Activated naive CD4-positive, alpha-beta T cell treated with anti-CD3 and anti-CD28 coated beads for 36 hours (primary cell): ENCODE data around the gene CCDC34. TPM values are rescaled to one million over a fixed set of nuclear protein-coding genes. Genes with fewer than 3 reads are reported as not detected.

Experiments
- CTCF ChIA-PET: fragments of 350-600 bp; sonication (Branson Sonifier 250); formaldehyde crosslinking; loops from one replicate; lab custom pipeline; 2021; ENCODE audit warnings: antibody characterized with exemption; lab: Charles Lee
- DNase-seq: peaks from one replicate; pipeline ENCODE4 v3.0.0-alpha.2; 2020
- H3K27ac Mint-ChIP-seq: one replicate; pipeline ENCODE4 v1.8.0; 2021; ENCODE audit warnings: mild to moderate bottlenecking, mixed read lengths
- H3K27me3 Mint-ChIP-seq: one replicate; pipeline ENCODE4 v1.8.0; 2021; ENCODE audit warnings: low read depth, mixed read lengths
- H3K36me3 Mint-ChIP-seq: one replicate; pipeline ENCODE4 v1.8.0; 2021; ENCODE audit warnings: low read depth, mixed read lengths
- H3K4me1 Mint-ChIP-seq: one replicate; pipeline ENCODE4 v1.8.0; 2021; ENCODE audit warnings: low read depth, mixed read lengths
- H3K4me3 Mint-ChIP-seq: one replicate; pipeline ENCODE4 v1.8.0; 2021; ENCODE audit warnings: mild to moderate bottlenecking, moderate library complexity, mixed read lengths
- H3K9me3 Mint-ChIP-seq: one replicate; pipeline ENCODE4 v1.8.0; 2021; ENCODE audit warnings: mixed read lengths
- intact Hi-C: fragments of 100-400 bp; cut with micrococcal nuclease; formaldehyde crosslinking; loops from one replicate; pipeline ENCODE4 v1.15.1; 2023
- total RNA-seq, 2 experiments: library from RNA; stranded (reverse); gene quantifications; one replicate each; pipeline ENCODE4 v1.2.3, GENCODE V29; 2021

The CCDC34 gene
- total RNA-seq, 2 experiments from 2014 or later, result 28.2 to 29.9 TPM

GRCh38 chr11:27305751-27306150 is 57.3 kb downstream of the CCDC34 start:
- DNase-seq, result no peak
- H3K27ac Mint-ChIP-seq, result no peak overlapping the region
- H3K4me3 Mint-ChIP-seq, result no peak overlapping the region
- H3K4me1 Mint-ChIP-seq, result peaks cover 5% of the 10 kb centered on the region
- H3K36me3 Mint-ChIP-seq, result no peaks in the 10 kb centered on the region
- H3K9me3 Mint-ChIP-seq, result peaks cover 8% of the 10 kb centered on the region
- intact Hi-C loops, result no loop called here
- CTCF ChIA-PET, result interaction anchor here (1.5 kb wide), 1 partner anchor 9 kb away, joined by 6 read pairs; no protein-coding TSS in a partner anchor
- H3K27me3 Mint-ChIP-seq, result peaks cover 8% of the 10 kb centered on the region

GRCh38 chr11:27304514-27304913 is 58.5 kb downstream of the CCDC34 start:
- H3K36me3 Mint-ChIP-seq, result no peaks in the 10 kb centered on the region
- peaks cover 5% of the 10 kb centered on the region for H3K4me1 Mint-ChIP-seq
- peaks cover 8% of the 10 kb centered on the region for H3K9me3 Mint-ChIP-seq
- no peak overlapping the region for H3K4me3 Mint-ChIP-seq
- H3K27me3 Mint-ChIP-seq, result peaks cover 11% of the 10 kb centered on the region
- DNase-seq, result no peak
- CTCF ChIA-PET, result no interaction called here
- no peak overlapping the region for H3K27ac Mint-ChIP-seq
- intact Hi-C loops, result no loop called here

GRCh38 chr11:27303903-27304302 is 59.1 kb downstream of the CCDC34 start:
- Mint-ChIP-seq H3K4me1 (peaks cover 5% of the 10 kb centered on the region), H3K36me3 (no peaks in the 10 kb centered on the region), H3K27me3 (peaks cover 11% of the 10 kb centered on the region), H3K27ac (no peak overlapping the region), H3K9me3 (peaks cover 8% of the 10 kb centered on the region), H3K4me3 (no peak overlapping the region)
- CTCF ChIA-PET, result no interaction called here
- intact Hi-C loops, result no loop called here
- DNase-seq, result no peak

- no peak overlapping the region for H3K27ac Mint-ChIP-seq
- intact Hi-C loops, result loop anchor here (1.0 kb wide), 1 partner anchor 18 kb away; no protein-coding TSS in a partner anchor
- CTCF ChIA-PET, result interaction anchor here (0.7 kb wide), 1 partner anchor 92 kb away, joined by 3 read pairs; no protein-coding TSS in a partner anchor
These were observed 62.0 kb downstream of the CCDC34 start for GRCh38 chr11:27300974-27301373.

GRCh38 chr11:27297616-27298015 is 65.4 kb downstream of the CCDC34 start:
- CTCF ChIA-PET, result interaction anchor here (0.6 kb wide), 2 partner anchors 289 to 310 kb away, joined by 3 to 5 read pairs; no protein-coding TSS in a partner anchor
- Mint-ChIP-seq H3K4me1 (peaks cover 5% of the 10 kb centered on the region), H3K9me3 (no peaks in the 10 kb centered on the region), H3K27ac (no peak overlapping the region), H3K36me3 (no peaks in the 10 kb centered on the region), H3K27me3 (peaks cover 5% of the 10 kb centered on the region), H3K4me3 (no peak overlapping the region)
- DNase-seq, result no peak
- intact Hi-C loops, result loop anchor here (5.0 to 10.0 kb wide), 2 partner anchors 113 to 545 kb away; no protein-coding TSS in a partner anchor

More at GRCh38 chr11:27300974-27301373, 62.0 kb downstream of the CCDC34 start:
- Mint-ChIP-seq H3K4me3 (no peak overlapping the region), H3K27me3 (peaks cover 6% of the 10 kb centered on the region), H3K9me3 (peaks cover 8% of the 10 kb centered on the region), H3K36me3 (no peaks in the 10 kb centered on the region), H3K4me1 (peaks cover 5% of the 10 kb centered on the region)
- DNase-seq, result no peak

- Mint-ChIP-seq H3K36me3 (peaks cover 5% of the 10 kb centered on the region), H3K27ac (no peak overlapping the region), H3K4me1 (peaks cover 5% of the 10 kb centered on the region), H3K4me3 (no peak overlapping the region), H3K9me3 (peaks cover 5% of the 10 kb centered on the region), H3K27me3 (peaks cover 12% of the 10 kb centered on the region)
- CTCF ChIA-PET, result interaction anchor here (0.6 to 1.8 kb wide), 7 partner anchors 9 to 340 kb away, joined by 3 to 8 read pairs (median 5); partner anchors contain the start of gene CCDC34
- intact Hi-C loops, result loop anchor here (1.0 to 10.0 kb wide), 4 partner anchors 92 to 544 kb away; no protein-coding TSS in a partner anchor
- DNase-seq, result no peak
These were observed 66.5 kb downstream of the CCDC34 start for GRCh38 chr11:27296497-27296896.

GRCh38 chr11:27295928-27296327 is 67.1 kb downstream of the CCDC34 start:
- peaks cover 1% of the 10 kb centered on the region for H3K4me1 Mint-ChIP-seq
- peaks cover 12% of the 10 kb centered on the region for H3K27me3 Mint-ChIP-seq
- intact Hi-C loops, result loop anchor here (1.0 to 10.0 kb wide), 4 partner anchors 92 to 544 kb away; no protein-coding TSS in a partner anchor

GRCh38 chr11:27294654-27295053 is 68.4 kb downstream of the CCDC34 start:
- Mint-ChIP-seq H3K36me3 (peaks cover 8% of the 10 kb centered on the region), H3K4me3 (no peak overlapping the region), H3K27ac (no peak overlapping the region), H3K9me3 (peaks cover 20% of the 10 kb centered on the region), H3K27me3 (peaks cover 11% of the 10 kb centered on the region), H3K4me1 (no peaks in the 10 kb centered on the region)
- CTCF ChIA-PET, result no interaction called here
- intact Hi-C loops, result loop anchor here (5.0 to 10.0 kb wide), 2 partner anchors 110 to 542 kb away; no protein-coding TSS in a partner anchor
- no peak for DNase-seq

More at GRCh38 chr11:27295928-27296327, 67.1 kb downstream of the CCDC34 start:
- CTCF ChIA-PET, result interaction anchor here (0.6 to 1.8 kb wide), 7 partner anchors 10 to 846 kb away, joined by 4 to 8 read pairs (median 5); partner anchors contain the start of gene CCDC34
- H3K9me3 Mint-ChIP-seq, result peaks cover 11% of the 10 kb centered on the region
- H3K36me3 Mint-ChIP-seq, result peaks cover 7% of the 10 kb centered on the region
- H3K27ac Mint-ChIP-seq, result no peak overlapping the region
- no peak for DNase-seq
- H3K4me3 Mint-ChIP-seq, result no peak overlapping the region

GRCh38 chr11:27293515-27294417 is 69.2 kb downstream of the CCDC34 start:
- H3K4me3 Mint-ChIP-seq, result no peak overlapping the region
- CTCF ChIA-PET, result no interaction called here
- peaks cover 13% of the 10 kb centered on the region for H3K27me3 Mint-ChIP-seq
- H3K4me1 Mint-ChIP-seq, result no peaks in the 10 kb centered on the region
- no peak for DNase-seq
- H3K9me3 Mint-ChIP-seq, result peaks cover 20% of the 10 kb centered on the region
- intact Hi-C loops, result loop anchor here (10.0 kb wide), 1 partner anchor 109 kb away; no protein-coding TSS in a partner anchor
- no peak overlapping the region for H3K27ac Mint-ChIP-seq
- H3K36me3 Mint-ChIP-seq, result peaks cover 8% of the 10 kb centered on the region

GRCh38 chr11:27292637-27293010 is 70.4 kb downstream of the CCDC34 start:
- CTCF ChIA-PET, result no interaction called here
- Mint-ChIP-seq H3K27me3 (peaks cover 15% of the 10 kb centered on the region), H3K4me3 (no peak overlapping the region), H3K36me3 (peaks cover 8% of the 10 kb centered on the region), H3K4me1 (no peaks in the 10 kb centered on the region), H3K9me3 (peaks cover 20% of the 10 kb centered on the region), H3K27ac (no peak overlapping the region)
- intact Hi-C loops, result loop anchor here (10.0 kb wide), 1 partner anchor 108 kb away; no protein-coding TSS in a partner anchor
- no peak for DNase-seq

GRCh38 chr11:27291954-27292636 is 70.9 kb downstream of the CCDC34 start:
- H3K4me3 Mint-ChIP-seq, result no peak overlapping the region
- peaks cover 15% of the 10 kb centered on the region for H3K27me3 Mint-ChIP-seq
- intact Hi-C loops, result loop anchor here (10.0 kb wide), 1 partner anchor 107 kb away; no protein-coding TSS in a partner anchor
- H3K27ac Mint-ChIP-seq, result no peak overlapping the region
- H3K4me1 Mint-ChIP-seq, result no peaks in the 10 kb centered on the region
- peaks cover 8% of the 10 kb centered on the region for H3K36me3 Mint-ChIP-seq
- peaks cover 20% of the 10 kb centered on the region for H3K9me3 Mint-ChIP-seq
- no peak for DNase-seq
- CTCF ChIA-PET, result no interaction called here
